OCI-LY7 (cell line): Measurements from ENCODE around the gene DIP2A.

Experiments used
- CTCF ChIP-seq: fragments of 200-600 bp; sonication (generic); conservative IDR thresholded peaks from 2 replicates; pipeline ENCODE4 v1.5.1; 2014; ENCODE audit warnings: mild to moderate bottlenecking, antibody characterized with exemption, low read length, moderate library complexity, mixed read lengths
- EZH2phosphoT487 ChIP-seq: fragments of 200-600 bp; sonication (generic); IDR thresholded peaks from 2 replicates; pipeline ENCODE4 v1.6.1; 2018; ENCODE audit warnings: low read depth, borderline replicate concordance, mild to moderate bottlenecking, mixed run types, antibody characterized with exemption, low read length, moderate library complexity, mixed read lengths

DNA sequence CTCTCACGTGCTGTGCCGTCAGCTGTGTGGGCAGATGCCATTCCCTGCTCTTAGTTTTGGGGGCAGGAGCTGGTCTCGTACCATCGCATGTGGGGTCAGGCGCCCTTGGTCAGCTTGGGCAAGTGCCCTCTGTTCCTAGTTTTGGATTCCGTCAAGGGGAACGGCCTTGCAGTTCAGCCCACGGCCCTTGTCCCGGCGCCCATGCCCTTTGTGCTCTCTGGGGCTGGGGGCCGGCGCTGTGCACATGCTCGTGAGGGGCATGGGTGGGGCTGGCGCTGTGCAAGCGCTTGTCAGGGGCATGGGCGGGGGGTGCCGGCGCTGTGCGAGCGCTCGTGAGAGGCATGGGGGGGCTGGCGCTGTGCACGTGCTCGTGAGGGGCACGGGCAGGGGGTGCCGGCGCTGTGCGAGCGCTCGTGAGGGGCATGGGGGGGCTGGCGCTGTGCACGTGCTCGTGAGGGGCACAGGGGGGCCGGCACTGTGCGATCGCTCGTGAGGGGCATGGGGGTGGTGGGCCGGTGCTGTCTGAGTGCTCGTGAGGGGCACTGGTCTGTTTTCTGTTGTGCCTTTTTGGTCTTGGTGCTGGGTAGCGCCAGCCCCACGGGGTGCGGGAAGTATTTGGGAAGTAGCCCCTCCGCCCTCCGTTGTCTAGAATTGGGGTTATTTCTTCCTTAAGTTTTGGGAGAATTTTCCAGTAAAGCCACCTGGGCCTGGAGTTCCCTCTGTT lies 29.5 kb upstream of the DIP2A start:
- no peak for TF ChIP-seq CTCF
- TF ChIP-seq EZH2phosphoT487, result no peak
